ENCODE results near the gene TMEM143. TPM values are rescaled to one million over a fixed set of nuclear protein-coding genes. Genes with fewer than 3 reads are reported as not detected.
"Not testable (repeated sequence)": the region's sequence is repeated elsewhere in the genome, so short reads cannot be mapped to it uniquely, and the experiment has no call there.

Gene TMEM143
- total and polyA plus RNA-seq, 10 donors = 5.8 to 14.8 (median 9.1) TPM

- Histone ChIP-seq H3K36me3 (no peaks in the 10 kb centered on the region), H3K9me3 (no peaks in the 10 kb centered on the region), H3K4me3 (no peak overlapping the region), H3K27ac (no peak overlapping the region), H3K27me3 (replicated peaks in 1 of 7) (no peaks in the 10 kb centered on the region), H3K4me1 (peaks cover 0 to 5% (median 0%) of the 10 kb centered on the region in 6 donors)
- no peak for TF ChIP-seq POLR2A (IDR thresholded peaks at IDR 0.05)
- no peak for TF ChIP-seq CTCF (IDR thresholded peaks at IDR 0.05 in 8 of 11, conservative IDR thresholded peaks at IDR 0.05 in 3 of 11)
- TF ChIP-seq POLR2AphosphoS5 (IDR thresholded peaks at IDR 0.05) = no peak
- intact Hi-C loops (cut with DNase I; ENCODE audit: low total_unique reads) = no loop called here
- no peak for DNase-seq
- 56 to 78% (median 72%) methylated on average over 4 of the region's 4 CpGs for WGBS, 5 donors
These were observed 9.2 kb upstream of the TMEM143 start for GRCh38 chr19:48372904-48373303.

- H3K27me3 ChIP-seq (replicated peaks in 1 of 7); H3K36me3 ChIP-seq; intact Hi-C loops (cut with DNase I; ENCODE audit: low total_unique reads); H3K27ac ChIP-seq; DNase-seq; H3K9me3 ChIP-seq; H3K4me3 ChIP-seq; H3K4me1 ChIP-seq: not testable (repeated sequence)
- 91 to 98% (median 95%) methylated on average over 5 of the region's 5 CpGs for WGBS, 5 donors
These were observed 8.0 kb upstream of the TMEM143 start for GRCh38 chr19:48371771-48372170.

- DNase-seq = no peak
- H3K27ac ChIP-seq = no peak overlapping the region
- no peaks in the 10 kb centered on the region for H3K4me1 ChIP-seq
- no peaks in the 10 kb centered on the region for H3K9me3 ChIP-seq
- intact Hi-C loops (cut with DNase I; ENCODE audit: low total_unique reads) = no loop called here
- no peaks in the 10 kb centered on the region for H3K27me3 ChIP-seq (replicated peaks in 1 of 7)
- TF ChIP-seq POLR2A (IDR thresholded peaks at IDR 0.05) = no peak
- no peak for TF ChIP-seq POLR2AphosphoS5 (IDR thresholded peaks at IDR 0.05)
- TF ChIP-seq CTCF (IDR thresholded peaks at IDR 0.05 in 8 of 11, conservative IDR thresholded peaks at IDR 0.05 in 3 of 11) = no peak
- no peak overlapping the region for H3K4me3 ChIP-seq
- no peaks in the 10 kb centered on the region for H3K36me3 ChIP-seq
- 74 to 82% (median 79%) methylated on average over 7 of the region's 7 CpGs for WGBS, 5 donors
These were observed 7.6 kb upstream of the TMEM143 start for GRCh38 chr19:48371367-48371766.

- H3K4me1 ChIP-seq = no peaks in the 10 kb centered on the region
- intact Hi-C loops (cut with DNase I; ENCODE audit: low total_unique reads) = no loop called here
- 78 to 91% (median 83%) methylated on average over 4 of the region's 4 CpGs for WGBS, 5 donors
- DNase-seq = no peak
- no peaks in the 10 kb centered on the region for H3K36me3 ChIP-seq
- no peaks in the 10 kb centered on the region for H3K27me3 ChIP-seq (replicated peaks in 1 of 7)
- no peaks in the 10 kb centered on the region for H3K9me3 ChIP-seq
- no peak overlapping the region for H3K27ac ChIP-seq
- TF ChIP-seq CTCF (IDR thresholded peaks at IDR 0.05 in 8 of 11, conservative IDR thresholded peaks at IDR 0.05 in 3 of 11) (no peak), POLR2AphosphoS5 (IDR thresholded peaks at IDR 0.05) (no peak), POLR2A (IDR thresholded peaks at IDR 0.05) (no peak)
- H3K4me3 ChIP-seq = no peak overlapping the region
These were observed 7.2 kb upstream of the TMEM143 start for GRCh38 chr19:48370955-48371354.

GRCh38 chr19:48368936-48369335 lies 5.2 kb upstream of the TMEM143 start:
- no peak for DNase-seq
- H3K27me3 ChIP-seq (replicated peaks in 1 of 7) = no peaks in the 10 kb centered on the region
- 76 to 84% (median 81%) methylated on average over 10 to 14 of the region's 14 CpGs for WGBS, 5 donors
- H3K36me3 ChIP-seq = no peaks in the 10 kb centered on the region
- H3K9me3 ChIP-seq = no peaks in the 10 kb centered on the region
- no peak overlapping the region for H3K4me3 ChIP-seq
- TF ChIP-seq POLR2AphosphoS5 (IDR thresholded peaks at IDR 0.05) (no peak), POLR2A (IDR thresholded peaks at IDR 0.05) (no peak)
- H3K27ac ChIP-seq = no peak overlapping the region
- intact Hi-C loops (cut with DNase I; ENCODE audit: low total_unique reads) = no loop called here
- peaks cover 0 to 9% (median 7%) of the 10 kb centered on the region in 6 donors for H3K4me1 ChIP-seq
